HG02970 (cell line): ENCODE measurements around the gene ZNF778.
"Not testable (repeated sequence)": the region's sequence is repeated elsewhere in the genome, so short reads cannot be mapped to it uniquely, and the experiment has no call there.

Source experiments
- ATAC-seq: cut with Tn5 transposase; IDR thresholded peaks from one replicate; pipeline ENCODE4 v1.9.1; 2021; ENCODE audit warnings: mild to moderate bottlenecking, moderate library complexity, moderate number of reproducible peaks; ENCODE audit not compliant: unreplicated experiment, low FRiP score

Gene ZNF778

GRCh38 chr16:89247734-89248075 is 30.2 kb downstream of the ZNF778 start:
- not testable (repeated sequence) for ATAC-seq

- no peak for ATAC-seq
These were observed 30.9 kb downstream of the ZNF778 start for GRCh38 chr16:89248196-89248982.

GRCh38 chr16:89253548-89254287 is 36.2 kb downstream of the ZNF778 start:
- no peak for ATAC-seq

- no peak for ATAC-seq
These were observed 39.2 kb downstream of the ZNF778 start for GRCh38 chr16:89256651-89257254.

DNA sequence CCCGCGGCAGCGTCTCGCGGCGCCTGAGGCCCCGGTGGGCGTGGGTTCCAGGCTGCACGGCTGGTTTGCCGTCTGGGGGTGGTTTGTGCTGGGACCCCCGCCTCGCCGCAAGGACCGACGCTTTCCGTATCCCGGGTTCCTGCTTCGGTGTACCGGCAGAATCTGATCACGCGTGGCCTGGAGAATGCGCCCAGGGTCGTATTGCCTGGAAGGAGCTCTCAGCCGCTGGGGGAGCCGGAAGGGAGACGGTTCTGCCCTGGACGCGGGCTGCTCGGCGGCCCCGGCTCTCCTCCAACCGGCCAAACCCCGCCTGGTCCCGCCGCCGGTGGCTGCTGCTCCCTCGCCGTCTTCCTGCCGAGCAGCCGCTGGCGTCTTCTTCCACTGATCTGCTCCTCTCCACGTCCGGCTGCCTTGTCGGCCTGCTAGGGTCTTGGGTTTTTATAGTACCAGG is 39.8 kb downstream of the ZNF778 start:
- ATAC-seq: no peak

DNA sequence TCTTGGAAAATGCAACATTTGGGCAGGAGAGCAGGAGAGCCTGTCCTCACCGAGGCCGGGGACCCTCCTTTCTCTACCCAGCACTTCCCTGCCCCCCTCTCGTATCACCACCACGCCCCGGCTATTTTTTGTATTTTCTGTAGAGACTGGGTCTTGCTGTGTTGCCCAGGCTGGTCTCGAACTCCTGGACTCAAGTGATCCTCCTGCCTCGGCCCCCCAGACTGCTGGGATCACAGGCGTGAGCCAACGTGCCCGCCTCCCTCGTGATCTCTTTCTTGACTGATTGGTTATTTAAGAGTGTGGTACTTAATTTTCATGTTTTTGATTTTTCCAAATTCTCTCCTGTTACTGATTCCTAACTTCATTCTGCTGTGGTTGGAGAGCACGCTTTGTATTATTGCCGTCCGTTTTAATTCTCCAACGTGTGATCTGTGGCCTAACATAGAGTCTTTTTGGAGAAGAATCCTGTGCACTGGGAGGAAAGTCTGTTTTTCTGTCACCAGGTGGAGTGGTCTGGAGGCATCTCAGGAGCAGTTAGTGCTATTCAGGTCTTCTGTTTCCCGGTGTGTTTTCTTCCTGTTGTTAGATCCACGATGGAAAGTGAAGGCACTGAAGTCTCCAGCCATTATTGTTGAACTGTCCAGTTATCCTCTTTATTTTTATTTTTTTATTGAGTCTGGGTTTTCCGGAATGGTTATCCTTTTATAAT is 40.4 kb downstream of the ZNF778 start:
- ATAC-seq: no peak

DNA sequence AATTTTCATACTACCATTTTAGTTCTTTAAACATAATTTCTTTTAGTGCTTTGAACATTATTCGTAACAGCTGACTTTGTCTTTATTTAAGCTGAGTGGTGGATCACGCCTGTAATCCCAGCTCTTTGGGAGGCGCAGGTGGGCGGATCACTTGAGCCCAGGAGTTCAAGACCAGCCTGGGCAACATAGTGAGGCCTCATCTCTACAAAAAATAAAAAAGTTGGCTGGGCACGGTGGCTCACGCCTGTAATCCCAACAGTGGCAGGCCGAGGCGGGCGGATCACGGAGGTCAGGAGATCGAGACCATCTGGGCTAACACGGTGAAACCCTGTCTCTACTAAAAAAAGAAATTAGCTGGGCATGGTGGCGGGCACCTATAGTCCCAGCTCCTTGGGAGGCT is 42.4 kb downstream of the ZNF778 start:
- not testable (repeated sequence) for ATAC-seq

DNA sequence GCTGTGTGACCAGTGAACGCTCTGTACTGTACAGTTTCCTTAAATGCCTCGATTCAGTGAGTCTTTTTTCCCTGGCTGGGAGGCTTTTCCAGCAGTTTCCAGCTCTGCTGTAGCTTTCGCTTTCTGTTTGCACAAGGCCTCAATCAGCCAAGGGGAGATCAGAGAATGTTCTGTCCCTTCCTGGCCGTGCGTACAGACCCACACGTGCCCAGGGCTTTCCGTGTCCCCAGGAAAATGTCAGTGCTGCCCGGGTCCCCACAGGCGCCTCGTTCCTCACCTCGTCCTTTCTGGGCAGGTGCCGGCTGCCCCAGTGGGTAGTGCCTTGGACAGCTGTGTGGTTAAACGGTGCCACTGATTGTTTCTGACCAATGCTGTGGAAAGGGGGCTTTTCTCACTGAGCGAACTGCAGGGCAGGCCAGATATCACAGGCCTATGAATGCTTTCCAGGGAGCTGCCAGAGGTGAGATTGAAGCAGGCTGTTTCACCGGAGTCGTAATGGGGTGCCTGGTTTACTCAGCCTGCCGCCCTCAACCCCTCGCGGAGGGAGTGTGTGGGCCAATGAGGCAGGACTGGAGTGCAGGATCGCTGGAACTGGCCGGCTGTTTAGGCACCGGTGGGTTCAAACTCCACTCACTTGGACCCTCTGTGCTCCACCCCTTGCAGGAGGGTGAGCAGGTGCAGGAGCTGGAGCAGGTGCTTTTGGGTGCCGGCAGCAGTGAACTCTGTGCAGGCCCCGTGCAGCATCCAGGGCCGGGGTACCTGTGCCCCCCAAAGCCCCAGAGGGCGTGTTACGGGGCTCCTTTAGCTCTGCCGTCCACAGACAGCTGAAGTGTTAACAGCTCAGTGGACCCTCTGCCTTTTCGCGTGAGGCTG is 44.4 kb downstream of the ZNF778 start:
- no peak for ATAC-seq

GRCh38 chr16:89264800-89265550 is 47.5 kb downstream of the ZNF778 start:
- ATAC-seq: no peak

- ATAC-seq: no peak
These were observed 48.1 kb downstream of the ZNF778 start for GRCh38 chr16:89265647-89266046.

- no peak for ATAC-seq
These were observed 49.1 kb downstream of the ZNF778 start for GRCh38 chr16:89266521-89267134.

- not testable (repeated sequence) for ATAC-seq
These were observed 50.2 kb downstream of the ZNF778 start for GRCh38 chr16:89267746-89268145.

DNA sequence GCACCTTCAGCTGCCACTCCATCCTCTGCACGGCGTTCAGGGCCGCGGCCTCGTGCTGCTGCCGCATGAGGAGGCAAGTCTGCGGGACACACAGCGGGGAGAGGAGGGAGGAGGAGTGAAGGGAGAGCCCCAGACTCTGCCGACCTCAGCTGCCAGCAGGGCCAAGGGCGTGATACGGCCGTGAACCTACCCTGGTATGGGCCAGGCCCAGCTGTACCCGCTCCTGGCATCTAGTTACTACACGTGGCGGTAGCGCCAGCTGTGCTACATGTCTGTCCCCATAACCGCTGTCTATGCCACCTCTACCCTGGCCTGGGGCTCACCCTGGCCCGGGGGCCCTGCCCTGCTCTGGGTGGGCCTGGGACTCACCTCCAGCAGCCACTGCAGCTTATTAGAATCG is 51.1 kb downstream of the ZNF778 start:
- no peak for ATAC-seq

DNA sequence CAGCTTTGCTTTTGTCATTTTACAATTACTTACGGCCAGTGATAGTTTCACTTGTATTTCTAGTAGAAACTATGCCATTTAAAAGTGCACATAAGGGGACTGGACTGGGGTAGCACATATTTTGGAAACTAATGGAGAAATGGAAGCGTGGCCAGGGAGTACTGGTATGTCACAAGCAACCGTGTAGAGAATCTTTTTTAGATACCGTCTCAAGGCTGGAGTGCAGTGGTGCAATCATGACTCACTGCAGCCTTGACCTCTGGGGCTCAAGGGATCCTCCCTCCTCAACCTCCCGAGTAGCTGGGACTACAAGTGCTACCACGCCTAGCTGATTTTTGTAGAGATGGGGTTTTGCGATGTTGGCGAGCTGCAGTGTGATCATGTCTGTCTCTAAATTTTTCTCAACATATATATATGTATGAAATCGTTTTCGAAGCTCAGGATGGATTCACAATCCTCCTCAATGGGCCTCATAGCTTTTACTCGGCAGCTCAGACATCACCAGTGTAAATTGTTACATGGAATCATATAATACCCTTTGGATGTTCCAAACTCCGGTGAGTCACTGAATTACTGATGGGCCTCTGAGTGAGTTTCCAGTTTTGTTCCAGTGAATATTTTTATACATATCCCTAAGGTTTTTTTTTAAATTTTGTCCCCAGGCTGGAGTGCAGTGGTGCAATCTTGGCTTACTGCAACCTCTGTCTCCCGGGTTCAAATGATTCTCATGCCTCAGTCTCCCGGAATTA is 51.7 kb downstream of the ZNF778 start:
- ATAC-seq: no peak

- ATAC-seq: no peak
These were observed 52.5 kb downstream of the ZNF778 start for GRCh38 chr16:89269805-89270665.

DNA sequence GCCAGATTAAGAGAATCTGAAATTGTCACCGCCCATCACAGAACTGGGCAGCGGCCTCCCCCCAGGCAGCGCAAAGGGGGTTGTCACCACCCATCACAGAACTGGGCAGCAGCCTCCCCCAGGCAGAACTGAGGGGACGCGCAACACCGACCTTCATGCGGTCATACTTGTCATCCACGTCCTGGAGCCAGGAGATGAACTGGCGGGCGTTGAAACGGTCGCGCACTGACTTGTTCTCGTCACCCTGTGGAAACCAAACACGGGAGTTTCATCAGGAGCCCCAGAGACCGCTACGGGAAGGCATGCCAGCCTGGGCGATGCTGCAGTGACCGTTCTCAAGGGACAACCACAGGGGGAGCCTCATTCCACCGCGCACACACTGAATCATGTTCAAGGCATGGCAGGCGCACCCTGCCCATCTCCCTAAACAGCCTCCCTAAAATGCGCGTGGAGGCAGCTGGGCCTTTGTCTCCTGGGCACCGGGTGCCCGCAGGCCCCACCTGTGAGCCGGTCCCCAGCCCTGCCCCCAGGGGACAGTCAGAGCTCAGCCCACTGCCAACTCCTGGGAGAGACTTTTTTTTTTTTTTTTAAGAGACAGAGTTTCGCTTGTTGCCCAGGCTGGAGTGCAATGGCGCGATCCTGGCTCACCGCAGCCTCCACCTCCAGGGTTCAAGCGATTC is 53.3 kb downstream of the ZNF778 start:
- no peak for ATAC-seq

- no peak for ATAC-seq
These were observed 55.1 kb downstream of the ZNF778 start for GRCh38 chr16:89272631-89273030.
